HEK293 (cell line): ENCODE data around the gene ZNF541.

Experiments used
- GFI1B ChIP-seq: fragments of 450-650 bp; formaldehyde crosslinking; IDR thresholded peaks from 2 replicates; pipeline ENCODE4 v1.5.1; 2016; ENCODE audit warnings: missing biosample characterization, missing genetic modification characterization
- HOXA7 ChIP-seq: sonication (generic); formaldehyde crosslinking; IDR thresholded peaks from 2 replicates; pipeline ENCODE4 v1.8.1; 2022; ENCODE audit warnings: missing genetic modification reagents, borderline replicate concordance
- HOXC10 ChIP-seq: sonication (generic); formaldehyde crosslinking; IDR thresholded peaks from 2 replicates; pipeline ENCODE4 v1.8.1; 2023; ENCODE audit warnings: mild to moderate bottlenecking, missing genetic modification reagents
- KLF8 ChIP-seq: fragments of 450-650 bp; formaldehyde crosslinking; IDR thresholded peaks from 2 replicates; pipeline ENCODE4 v1.5.1; 2016; ENCODE audit warnings: missing biosample characterization, missing genetic modification characterization
- PRDM10 ChIP-seq: fragments of 450-650 bp; formaldehyde crosslinking; IDR thresholded peaks from 2 replicates; pipeline ENCODE4 v1.5.1; 2016; ENCODE audit warnings: missing biosample characterization, missing genetic modification characterization
- SCRT2 ChIP-seq: fragments of 450-650 bp; formaldehyde crosslinking; IDR thresholded peaks from 2 replicates; pipeline ENCODE4 v1.5.1; 2016; ENCODE audit warnings: missing biosample characterization, missing genetic modification characterization
- ZBTB11 ChIP-seq: fragments of 450-650 bp; formaldehyde crosslinking; conservative IDR thresholded peaks from 2 replicates; pipeline ENCODE4 v1.5.1; 2016; ENCODE audit warnings: low read depth, missing biosample characterization, missing genetic modification characterization
- ZBTB17 ChIP-seq: fragments of 450-650 bp; formaldehyde crosslinking; IDR thresholded peaks from 2 replicates; pipeline ENCODE4 v1.5.1; 2016; ENCODE audit warnings: missing biosample characterization, missing genetic modification characterization
- ZBTB44 ChIP-seq: fragments of 450-650 bp; IDR thresholded peaks from 2 replicates; pipeline ENCODE4 v1.5.1; 2018; ENCODE audit warnings: missing biosample characterization, mild to moderate bottlenecking, missing genetic modification characterization
- ZNF133 ChIP-seq: fragments of 450-650 bp; formaldehyde crosslinking; IDR thresholded peaks from 2 replicates; pipeline ENCODE4 v1.5.1; 2016; ENCODE audit warnings: missing biosample characterization, missing genetic modification characterization
- ZNF184 ChIP-seq: fragments of 450-650 bp; IDR thresholded peaks from 2 replicates; pipeline ENCODE4 v1.5.1; 2018; ENCODE audit warnings: missing biosample characterization, mild to moderate bottlenecking, missing genetic modification characterization
- ZNF223 ChIP-seq: fragments of 450-650 bp; formaldehyde crosslinking; IDR thresholded peaks from 2 replicates; pipeline ENCODE4 v1.5.1; 2016; ENCODE audit warnings: missing biosample characterization, missing genetic modification characterization
- ZNF26 ChIP-seq: fragments of 450-650 bp; formaldehyde crosslinking; IDR thresholded peaks from 2 replicates; pipeline ENCODE4 v1.5.1; 2016; ENCODE audit warnings: missing biosample characterization, missing genetic modification characterization
- ZNF280D ChIP-seq: fragments of 450-650 bp; formaldehyde crosslinking; IDR thresholded peaks from 2 replicates; pipeline ENCODE4 v1.5.1; 2016; ENCODE audit warnings: missing biosample characterization, missing genetic modification characterization
- ZNF335 ChIP-seq: fragments of 450-650 bp; formaldehyde crosslinking; conservative IDR thresholded peaks from 2 replicates; pipeline ENCODE4 v1.5.1; 2016; ENCODE audit warnings: missing biosample characterization, missing genetic modification characterization
- ZNF366 ChIP-seq: fragments of 450-650 bp; formaldehyde crosslinking; conservative IDR thresholded peaks from 2 replicates; pipeline ENCODE4 v1.5.1; 2016; ENCODE audit warnings: missing biosample characterization, missing genetic modification characterization
- ZNF488 ChIP-seq: fragments of 450-650 bp; formaldehyde crosslinking; IDR thresholded peaks from 2 replicates; pipeline ENCODE4 v1.5.1; 2016; ENCODE audit warnings: missing biosample characterization, missing genetic modification characterization
- ZNF670 ChIP-seq: fragments of 450-650 bp; formaldehyde crosslinking; IDR thresholded peaks from 2 replicates; pipeline ENCODE4 v1.5.1; 2016; ENCODE audit warnings: missing biosample characterization, missing genetic modification characterization, low read depth
- ZNF704 ChIP-seq: fragments of 450-650 bp; formaldehyde crosslinking; IDR thresholded peaks from 2 replicates; pipeline ENCODE4 v1.5.1; 2016; ENCODE audit warnings: missing biosample characterization, missing genetic modification characterization
- ZNF785 ChIP-seq: fragments of 450-650 bp; formaldehyde crosslinking; IDR thresholded peaks from 2 replicates; pipeline ENCODE4 v1.5.1; 2016; ENCODE audit warnings: missing biosample characterization, missing genetic modification characterization
- ZSCAN18 ChIP-seq: fragments of 450-650 bp; formaldehyde crosslinking; IDR thresholded peaks from 2 replicates; pipeline ENCODE4 v1.5.1; 2016; ENCODE audit warnings: missing biosample characterization, missing genetic modification characterization

The ZNF541 gene

GRCh38 chr19:47608074-47608918, 35.3 kb upstream of the ZNF541 start (continued):
- TF ChIP-seq ZBTB11 (tag by site-specific recombination) (peak; percentile 54; the same call in 1 of the 2 replicates), HOXC10 (no peak), ZNF184 (tag by site-specific recombination) (no peak), GFI1B (tag by site-specific recombination) (no peak), SCRT2 (tag by site-specific recombination) (no peak), ZNF785 (tag by site-specific recombination) (no peak), ZSCAN18 (no peak), KLF8 (tag by site-specific recombination) (peak; percentile 92; the same call in 1 of the 2 replicates), ZNF280D (tag by site-specific recombination) (no peak), ZNF26 (tag by site-specific recombination) (no peak), HOXA7 (CRISPR knock-in tag) (no peak), ZNF133 (tag by site-specific recombination) (no peak), ZBTB44 (tag by site-specific recombination) (no peak), ZBTB17 (tag by site-specific recombination) (peak; percentile 81), ZNF335 (tag by site-specific recombination) (peak; percentile 88), PRDM10 (tag by site-specific recombination) (no peak; the same call in 1 of the 2 replicates), ZNF670 (no peak), ZNF366 (tag by site-specific recombination) (peak; percentile 79), ZNF704 (tag by site-specific recombination) (0 out of 2 replicates have a peak, but pooled peaks have one; percentile 46), ZNF223 (no peak), ZNF488 (tag by site-specific recombination) (no peak)
